ENCODE measurements around the gene DHX16.

Gene DHX16

DNA sequence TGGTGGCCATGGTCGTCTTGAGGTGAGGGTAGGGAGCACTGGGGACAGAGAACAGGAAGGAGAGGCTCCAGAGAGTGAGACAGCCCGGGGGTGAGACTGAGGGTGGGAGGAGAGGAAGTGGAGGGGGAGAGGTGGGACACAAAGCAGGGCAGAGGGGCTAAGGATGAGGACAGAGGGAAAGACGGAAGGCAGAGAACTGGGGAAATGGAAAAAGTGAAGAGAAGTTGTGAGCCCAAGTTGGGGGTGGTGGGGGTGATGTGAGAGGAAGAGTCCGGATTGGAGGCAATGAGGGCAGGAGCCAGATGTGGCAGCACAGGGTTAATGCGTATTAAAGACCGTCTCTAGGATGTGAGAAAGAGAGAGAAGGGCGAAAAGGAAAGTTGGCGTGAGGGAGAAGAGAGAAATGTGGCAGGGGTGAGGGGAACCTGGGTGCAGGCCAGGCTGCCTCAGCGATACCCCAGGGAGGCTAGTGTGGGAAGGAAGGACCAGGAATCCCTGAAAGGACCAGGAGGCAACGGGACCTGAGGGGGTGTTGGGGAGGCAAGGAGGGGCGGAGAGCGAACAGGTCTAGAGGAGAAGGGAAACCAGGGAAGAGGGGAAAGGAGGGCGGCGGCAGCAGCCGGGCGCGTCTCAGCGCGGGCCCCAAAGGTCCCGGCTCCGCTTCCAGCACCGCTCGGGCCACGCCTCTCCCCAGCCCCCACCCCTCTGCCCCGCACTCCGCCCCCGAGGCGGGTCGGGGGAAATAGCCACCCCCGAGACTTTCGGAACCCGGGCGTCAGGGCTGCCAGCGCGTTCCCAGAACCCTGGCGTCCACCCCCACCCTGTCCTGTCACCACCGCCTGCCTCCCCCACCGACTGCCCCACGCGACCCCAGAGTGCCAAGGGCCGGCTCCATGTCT is 13.5 kb upstream of the DHX16 start, which contains the start of gene PPP1R18:
Gene PPP1R18, minus strand, starts transcription at position 637 of the 899 bp plus-strand sequence. Its CDS starts 627 bp downstream, at position 10.
- TF ChIP-seq, protein P1, sequence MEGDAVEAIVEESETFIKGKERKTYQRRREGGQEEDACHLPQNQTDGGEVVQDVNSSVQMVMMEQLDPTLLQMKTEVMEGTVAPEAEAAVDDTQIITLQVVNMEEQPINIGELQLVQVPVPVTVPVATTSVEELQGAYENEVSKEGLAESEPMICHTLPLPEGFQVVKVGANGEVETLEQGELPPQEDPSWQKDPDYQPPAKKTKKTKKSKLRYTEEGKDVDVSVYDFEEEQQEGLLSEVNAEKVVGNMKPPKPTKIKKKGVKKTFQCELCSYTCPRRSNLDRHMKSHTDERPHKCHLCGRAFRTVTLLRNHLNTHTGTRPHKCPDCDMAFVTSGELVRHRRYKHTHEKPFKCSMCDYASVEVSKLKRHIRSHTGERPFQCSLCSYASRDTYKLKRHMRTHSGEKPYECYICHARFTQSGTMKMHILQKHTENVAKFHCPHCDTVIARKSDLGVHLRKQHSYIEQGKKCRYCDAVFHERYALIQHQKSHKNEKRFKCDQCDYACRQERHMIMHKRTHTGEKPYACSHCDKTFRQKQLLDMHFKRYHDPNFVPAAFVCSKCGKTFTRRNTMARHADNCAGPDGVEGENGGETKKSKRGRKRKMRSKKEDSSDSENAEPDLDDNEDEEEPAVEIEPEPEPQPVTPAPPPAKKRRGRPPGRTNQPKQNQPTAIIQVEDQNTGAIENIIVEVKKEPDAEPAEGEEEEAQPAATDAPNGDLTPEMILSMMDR (IDR thresholded peaks at IDR 0.05; ENCODE audit: insufficient read depth, low read depth, low read length, missing control alignments), result no peak
- H3K4me3 ChIP-seq (ENCODE audit: low read depth, low read length), result peak within 1 kb of the TSS; percentile 96
- peak; percentile 85 for DNase-seq (ENCODE audit: low read depth)

DNA sequence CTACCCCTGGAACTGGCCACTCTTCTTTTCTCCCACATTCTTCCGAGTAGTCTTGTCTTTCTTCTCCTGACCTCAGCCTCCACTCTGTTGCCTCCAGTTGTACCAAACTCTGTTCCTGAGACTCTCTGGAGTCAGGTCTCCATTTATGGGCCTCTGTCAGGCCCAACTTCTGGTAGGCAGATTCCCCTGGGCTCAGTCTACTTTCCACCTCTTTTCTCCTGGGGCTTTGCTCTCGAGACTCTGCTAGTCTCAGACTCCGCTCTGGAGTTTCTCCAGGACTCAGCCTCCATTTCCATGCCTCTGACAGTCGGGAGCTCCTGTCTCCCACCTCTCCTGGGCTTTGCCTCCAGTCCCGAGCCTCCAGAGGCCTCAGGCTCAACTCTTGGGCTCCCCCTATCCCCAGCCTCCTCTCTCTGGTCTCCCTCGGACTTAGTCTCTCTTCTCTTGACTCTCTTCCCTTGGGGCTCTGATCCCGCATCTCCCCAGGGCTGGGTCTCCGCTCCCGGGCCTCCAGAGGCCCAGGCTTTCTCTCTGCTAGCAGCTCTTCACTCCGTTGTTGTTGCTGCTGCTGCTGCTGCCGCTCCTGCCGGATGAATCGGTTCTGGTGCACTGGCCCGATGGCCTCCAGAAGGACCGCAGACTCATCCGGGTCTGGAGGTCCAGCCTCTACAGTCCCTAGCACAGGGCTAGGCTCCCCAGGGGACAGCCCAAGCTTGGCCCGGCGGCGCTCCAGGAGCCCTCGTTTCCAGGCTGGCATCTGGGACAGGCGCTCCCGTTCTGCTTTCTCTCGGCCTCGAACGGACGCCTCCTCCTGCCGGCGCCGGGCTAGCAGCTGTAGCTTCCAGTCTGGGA is 12.6 kb upstream of the DHX16 start:
- TF ChIP-seq, protein P1 (IDR thresholded peaks at IDR 0.05; ENCODE audit: insufficient read depth, low read depth, low read length, missing control alignments), result peak; percentile 33
- peak overlapping the region; percentile 96 for H3K4me3 ChIP-seq (ENCODE audit: low read depth, low read length)
- DNase-seq (ENCODE audit: low read depth), result peak; percentile 42

DNA sequence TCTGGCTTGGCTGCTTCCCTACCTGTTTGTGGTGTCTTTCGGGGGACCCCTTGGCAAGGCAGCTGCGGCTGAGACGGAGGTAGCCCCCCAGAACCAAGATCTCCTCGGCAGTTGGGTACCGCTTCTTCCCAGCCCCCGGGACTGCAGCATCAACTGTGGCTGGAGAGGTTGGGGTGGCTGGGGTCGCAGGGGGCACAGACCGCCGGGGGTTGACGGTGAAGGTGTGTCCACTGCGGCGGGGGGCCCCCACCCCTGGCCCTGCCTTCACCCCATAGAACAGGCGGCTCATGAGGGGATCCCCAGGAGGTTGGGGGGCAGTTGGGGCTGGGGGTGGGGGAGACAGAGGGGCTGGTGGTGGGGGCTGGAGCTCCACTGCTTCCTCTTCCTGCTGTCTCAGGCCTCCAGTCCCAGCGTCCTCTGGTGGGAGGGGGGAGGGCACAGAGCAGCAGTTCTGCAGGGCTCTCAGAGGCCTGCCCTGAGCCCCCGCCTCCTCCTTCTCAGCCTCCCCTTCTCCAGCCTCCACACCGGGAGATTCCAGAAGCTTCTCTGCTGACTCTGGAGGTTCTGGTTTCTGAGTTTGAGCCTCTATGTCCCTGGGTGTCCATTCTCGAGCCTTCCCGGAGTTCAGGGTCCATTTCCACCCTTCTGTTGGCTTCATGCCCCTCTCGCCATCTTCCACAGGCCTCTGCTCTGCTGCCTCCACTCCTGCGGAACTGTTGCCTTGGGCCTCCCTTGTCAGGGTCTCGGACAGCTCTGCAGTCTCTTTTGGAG is 11.8 kb upstream of the DHX16 start:
- peak; percentile 71 for DNase-seq (ENCODE audit: low read depth)
- H3K4me3 ChIP-seq (ENCODE audit: low read depth, low read length), result peak overlapping the region; percentile 96
- TF ChIP-seq, protein P1 (IDR thresholded peaks at IDR 0.05; ENCODE audit: insufficient read depth, low read depth, low read length, missing control alignments), result no peak

DNA sequence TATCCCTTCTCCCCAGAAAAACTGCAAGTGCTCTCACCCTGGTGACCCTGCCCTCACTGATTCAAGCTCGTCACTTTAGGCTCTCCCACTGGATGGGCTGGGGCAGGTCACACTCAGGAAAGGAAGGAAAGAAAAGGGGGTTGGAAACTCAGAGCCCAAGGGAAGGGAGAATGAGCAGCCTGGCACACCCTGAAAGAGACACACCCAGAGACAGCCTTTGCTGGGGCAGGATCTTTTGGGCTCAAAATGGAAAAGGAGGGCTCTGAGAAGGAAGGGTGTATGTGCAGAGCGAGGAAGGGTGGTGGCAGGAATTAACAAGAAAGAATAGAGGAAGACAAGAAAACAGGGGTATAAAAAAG is 11.2 kb upstream of the DHX16 start:
- H3K4me3 ChIP-seq (ENCODE audit: low read depth, low read length), result peak overlapping the region; percentile 96
- TF ChIP-seq, protein P1 (IDR thresholded peaks at IDR 0.05; ENCODE audit: insufficient read depth, low read depth, low read length, missing control alignments), result no peak
- no peak for DNase-seq (ENCODE audit: low read depth)

DNA sequence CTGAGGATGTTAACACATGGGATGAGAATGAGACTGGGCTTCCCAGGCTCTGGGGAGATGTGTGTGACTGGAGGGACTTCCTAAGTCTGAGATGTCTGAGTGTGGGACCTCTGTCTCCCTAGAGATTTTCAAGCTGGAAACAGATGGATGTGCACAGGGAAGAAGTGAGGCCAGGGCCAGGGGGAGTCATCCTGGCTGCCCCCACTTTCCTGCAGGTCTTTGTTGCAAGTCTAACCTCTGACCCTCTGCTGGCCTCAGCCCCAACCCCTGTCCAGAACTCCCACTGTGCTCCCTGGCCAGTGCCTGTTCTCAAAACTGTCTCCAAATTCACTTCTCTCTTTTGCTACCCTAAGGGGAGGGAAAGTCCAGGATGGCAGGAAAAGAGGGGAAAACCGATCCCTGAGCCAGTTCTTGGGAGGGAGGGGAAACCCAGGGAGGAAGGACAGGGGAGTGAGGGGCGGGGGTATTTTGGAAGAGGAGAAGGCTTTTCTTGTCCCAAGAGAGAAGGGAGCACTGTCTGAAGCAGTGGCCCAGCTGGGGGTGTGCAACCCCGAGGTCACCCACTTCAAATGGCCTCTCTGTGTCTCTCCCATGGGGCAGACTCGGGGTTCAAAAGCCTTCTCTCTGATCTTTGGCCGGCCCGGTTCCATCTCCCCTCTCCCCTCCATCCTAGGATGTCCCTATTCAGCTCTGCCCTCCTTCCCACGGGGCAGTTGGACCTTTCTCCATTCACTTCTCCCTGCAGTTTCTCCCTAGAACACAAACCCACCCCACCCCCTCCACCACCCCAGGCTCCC is 10.6 kb upstream of the DHX16 start:
- H3K4me3 ChIP-seq (ENCODE audit: low read depth, low read length), result peak overlapping the region; percentile 96
- TF ChIP-seq, protein P1 (IDR thresholded peaks at IDR 0.05; ENCODE audit: insufficient read depth, low read depth, low read length, missing control alignments), result no peak
- no peak for DNase-seq (ENCODE audit: low read depth)
